Coronary artery (tissue), 2 donors: ENCODE data around the gene ZDHHC11.
A peak's percentile ranks its signal among the peaks of the same experiment; 100 is the strongest.
"Not testable (repeated sequence)": the region's sequence is repeated elsewhere in the genome, so short reads cannot be mapped to it uniquely, and the experiment has no call there.

Source experiments
- DNase-seq: peaks from one replicate; pipeline ENCODE4 v3.0.0-alpha.2; 2017; ENCODE audit warnings: low spot score
- H3K27ac ChIP-seq, 2 donors: fragments of 200-600 bp; sonication (generic); one replicate each; pipeline ENCODE4 v1.5.1; 2016 to 2019
- H3K4me3 ChIP-seq: fragments of 200-600 bp; sonication (generic); 2 replicates; pipeline ENCODE4 v1.5.1; 2016; ENCODE audit warnings: mild to moderate bottlenecking, moderate library complexity

The ZDHHC11 gene

GRCh38 chr5:845031-845675, 5.6 kb downstream of the ZDHHC11 start:
- H3K4me3 ChIP-seq, DNase-seq, H3K27ac ChIP-seq: not testable (repeated sequence)

DNA sequence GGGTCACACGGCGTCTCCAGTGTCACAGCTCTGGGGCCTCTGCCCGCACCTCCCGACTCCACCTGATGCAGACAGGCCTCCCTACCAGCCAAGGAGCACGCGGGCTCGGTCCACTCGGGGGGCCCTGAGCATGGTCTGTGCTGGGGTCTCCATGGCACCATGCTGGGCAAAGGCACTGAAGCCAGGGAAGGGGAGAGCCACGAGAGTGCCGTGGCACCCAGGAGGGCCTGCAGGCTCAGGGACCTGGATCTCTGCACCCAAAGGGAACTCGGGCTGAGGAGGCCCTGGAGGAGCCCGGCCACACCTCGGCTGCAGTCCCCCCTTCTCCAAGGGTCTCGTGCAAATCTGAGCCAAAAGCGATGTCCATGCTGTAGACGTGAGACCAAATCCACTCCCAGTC, 6.4 kb downstream of the ZDHHC11 start:
- H3K27ac ChIP-seq, H3K4me3 ChIP-seq, DNase-seq: not testable (repeated sequence)

DNA sequence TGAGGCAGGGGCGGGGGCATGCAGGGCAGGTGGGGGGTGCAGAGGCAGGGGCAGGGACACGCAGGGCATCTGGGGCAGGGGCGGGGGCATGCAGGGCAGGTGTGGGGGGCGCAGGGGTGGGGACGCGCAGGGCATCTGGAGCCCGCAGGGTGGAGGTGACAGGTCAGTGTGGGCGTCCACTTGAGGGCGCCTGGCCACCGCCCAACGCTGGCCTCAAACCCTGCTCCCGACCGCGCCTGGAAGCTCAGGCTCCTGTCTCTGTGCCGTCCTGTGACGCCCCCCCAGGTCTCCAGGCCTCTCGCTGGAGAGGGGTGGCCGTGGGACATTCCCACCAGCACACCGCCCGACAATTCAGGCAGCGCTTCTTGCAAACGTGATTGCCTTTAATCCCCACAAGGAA, 6.9 kb downstream of the ZDHHC11 start:
- not testable (repeated sequence) for DNase-seq, H3K4me3 ChIP-seq

DNA sequence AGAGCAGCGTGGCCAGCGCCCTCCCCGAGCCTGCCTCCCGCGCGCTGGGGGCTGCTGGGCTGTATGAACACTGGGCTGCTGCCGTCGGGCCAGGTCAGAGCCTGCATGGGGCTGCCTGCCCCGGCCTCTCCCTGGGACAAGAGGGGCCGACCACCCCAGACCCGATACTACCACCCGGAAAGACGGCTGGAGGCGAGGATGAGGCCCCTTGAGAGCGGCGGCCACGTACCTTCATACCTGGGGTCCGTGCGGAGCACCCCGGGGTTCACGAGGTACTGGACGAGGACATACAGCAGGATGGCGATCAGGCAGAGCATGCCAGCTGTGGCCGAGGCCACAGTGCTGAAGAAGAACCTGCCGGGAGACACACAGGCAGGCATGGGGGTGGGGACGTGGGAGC, 7.4 kb downstream of the ZDHHC11 start:
- H3K27ac ChIP-seq, H3K4me3 ChIP-seq, DNase-seq: not testable (repeated sequence)

More for the DNA sequence above, 6.9 kb downstream of the ZDHHC11 start:
- not testable (repeated sequence) for H3K27ac ChIP-seq

GRCh38 chr5:842402-843221, 8.2 kb downstream of the ZDHHC11 start:
- H3K27ac ChIP-seq, DNase-seq, H3K4me3 ChIP-seq: not testable (repeated sequence)

DNA sequence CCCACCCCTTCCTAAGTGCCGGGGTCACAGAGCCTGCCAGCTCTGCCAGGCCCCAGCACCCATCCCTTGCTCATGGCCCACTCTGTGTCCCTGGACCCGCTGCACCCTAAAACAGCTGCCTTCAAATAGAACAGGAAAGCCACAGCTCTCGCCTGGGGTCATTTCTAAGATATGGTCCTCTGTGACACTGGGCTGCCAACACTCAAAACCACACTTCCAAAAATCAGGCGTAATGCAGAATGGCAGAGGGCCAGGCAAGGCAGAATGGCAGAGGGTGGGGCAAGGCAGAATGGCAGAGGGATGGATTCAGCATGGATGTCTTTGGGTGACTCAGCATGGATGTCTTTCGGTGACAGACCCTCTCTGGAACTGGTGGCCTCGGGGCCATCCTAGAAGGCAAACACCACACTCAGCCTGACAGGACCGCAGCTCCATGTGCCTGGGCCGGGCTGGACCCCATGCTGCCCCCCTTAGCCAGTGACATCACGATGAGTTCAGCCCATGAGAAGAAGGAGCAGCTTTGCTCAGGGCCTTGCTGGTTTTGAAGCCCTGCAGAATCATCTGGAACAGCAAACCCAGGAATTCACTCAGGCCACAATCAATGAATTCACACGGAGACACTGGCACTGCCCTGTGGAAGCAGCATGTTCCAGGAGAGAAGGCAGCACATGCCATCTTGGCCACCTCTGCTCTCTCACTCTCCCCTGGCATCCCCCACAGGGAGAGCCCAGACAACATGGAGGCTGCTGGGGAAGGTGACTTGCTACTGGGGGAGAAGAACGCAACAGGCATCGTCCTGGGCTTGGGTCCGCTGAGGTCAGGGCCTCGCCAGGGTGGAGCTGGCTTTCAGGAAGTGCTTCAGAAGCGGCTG, 9.0 kb downstream of the ZDHHC11 start:
- DNase-seq, H3K27ac ChIP-seq, H3K4me3 ChIP-seq: not testable (repeated sequence)

- not testable (repeated sequence) for DNase-seq, H3K4me3 ChIP-seq, H3K27ac ChIP-seq
These were observed 9.8 kb downstream of the ZDHHC11 start for GRCh38 chr5:840974-841435.

DNA sequence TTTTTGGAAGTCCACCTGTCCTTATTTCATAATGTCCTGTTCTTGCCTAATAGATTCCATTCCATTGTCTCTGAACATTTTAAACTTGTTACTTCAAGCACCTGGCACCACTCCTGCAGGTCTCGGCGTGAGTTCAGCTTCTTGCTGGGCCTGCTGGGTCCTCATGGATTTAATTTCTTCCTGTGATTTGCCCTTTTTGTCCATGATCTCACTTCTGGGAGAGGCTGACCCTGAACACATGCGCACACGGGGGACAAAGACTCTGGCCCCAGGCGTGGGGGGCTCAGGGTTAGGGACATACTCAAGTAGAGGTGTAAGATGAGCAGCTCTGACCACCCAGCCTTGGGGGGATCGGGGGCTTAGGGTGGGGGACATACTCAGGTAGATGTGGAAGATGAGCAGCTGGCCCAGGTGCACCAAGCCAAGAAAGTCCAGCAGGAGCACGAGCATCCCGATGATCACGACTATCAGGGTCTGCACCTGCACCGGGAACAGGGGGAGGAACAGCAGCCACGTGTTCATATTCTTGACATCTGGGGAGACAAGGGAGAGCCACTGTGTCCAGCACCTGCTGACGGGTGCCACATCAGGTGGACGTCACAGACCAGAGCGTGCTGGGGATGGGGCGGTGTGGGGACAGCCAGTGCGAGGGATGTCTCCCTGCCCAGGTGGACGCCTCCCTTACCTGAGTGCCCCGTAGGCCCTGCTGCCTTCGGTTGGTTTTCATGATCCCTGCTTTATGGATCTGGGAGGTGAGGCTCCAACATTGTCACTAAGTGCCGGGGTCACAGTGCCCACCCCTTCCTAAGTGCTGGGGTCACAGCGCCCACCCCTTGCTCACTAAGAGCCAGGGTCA, 10.4 kb downstream of the ZDHHC11 start:
- DNase-seq = peak; percentile 74
- not testable (repeated sequence) for H3K27ac ChIP-seq

GRCh38 chr5:838431-838851, 12.3 kb downstream of the ZDHHC11 start:
- DNase-seq = peak; percentile 65
- not testable (repeated sequence) for H3K27ac ChIP-seq, H3K4me3 ChIP-seq

More for the DNA sequence above, 10.4 kb downstream of the ZDHHC11 start:
- not testable (repeated sequence) for H3K4me3 ChIP-seq

DNA sequence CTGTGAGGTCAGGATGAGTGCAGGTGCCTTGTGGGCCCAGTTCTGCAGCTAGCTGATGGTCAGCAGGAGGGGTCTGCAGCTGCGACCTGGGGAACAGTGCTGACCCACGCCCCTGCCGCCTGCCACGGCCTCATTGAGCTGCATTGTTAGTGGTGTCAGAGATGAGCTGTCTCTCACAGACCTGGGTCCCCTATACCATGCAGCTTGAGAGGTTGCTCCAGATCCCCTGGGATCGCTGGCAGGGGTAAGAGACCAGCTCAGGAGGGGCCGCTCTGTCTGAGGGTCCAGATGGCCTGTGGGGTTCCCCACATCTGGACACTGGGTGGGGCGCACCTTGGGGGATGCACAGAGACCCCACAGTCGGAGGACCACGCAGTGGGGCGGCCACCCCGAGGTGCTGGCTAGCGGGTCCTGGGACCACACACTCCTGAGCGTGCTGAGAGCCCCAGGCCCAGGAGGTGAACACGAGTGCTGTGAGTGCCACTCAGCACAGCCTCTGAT, 13.1 kb downstream of the ZDHHC11 start:
- not testable (repeated sequence) for H3K27ac ChIP-seq, DNase-seq, H3K4me3 ChIP-seq

DNA sequence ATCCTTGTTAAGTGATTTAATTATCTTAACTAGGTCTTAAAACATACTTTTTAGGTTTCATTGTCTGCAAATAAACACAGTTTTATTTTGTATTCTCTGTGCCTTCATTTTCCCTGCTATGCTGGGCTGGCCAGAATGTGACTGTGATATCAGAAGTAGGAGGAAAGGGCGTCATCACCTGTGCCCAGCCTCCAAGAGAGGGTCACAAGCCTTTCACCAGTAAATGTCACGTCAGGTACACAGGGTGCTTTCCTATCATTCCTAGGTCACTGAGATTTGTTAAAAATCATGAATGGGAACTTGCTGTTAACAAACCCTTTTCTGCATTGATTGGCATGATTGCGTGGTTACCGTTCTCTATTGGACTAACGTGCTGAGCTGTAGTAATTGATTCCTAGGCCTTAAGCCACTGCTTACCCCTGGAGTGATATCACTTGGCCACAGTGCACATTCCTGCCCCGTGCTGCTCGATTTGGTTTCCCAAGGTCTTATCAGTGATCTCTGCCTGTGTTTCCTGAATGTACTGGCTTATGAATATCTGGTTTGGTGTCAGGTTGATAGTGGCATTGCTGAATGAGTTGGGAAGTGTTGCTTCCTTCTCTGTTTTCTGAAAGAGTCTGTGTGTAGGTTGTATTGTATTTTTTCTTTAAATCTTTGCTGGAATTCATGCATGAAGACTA, 14.7 kb downstream of the ZDHHC11 start:
- H3K4me3 ChIP-seq, DNase-seq: not testable (repeated sequence)

GRCh38 chr5:834013-834412, 16.8 kb downstream of the ZDHHC11 start:
- not testable (repeated sequence) for H3K27ac ChIP-seq, H3K4me3 ChIP-seq, DNase-seq

More for the DNA sequence above, 14.7 kb downstream of the ZDHHC11 start:
- not testable (repeated sequence) for H3K27ac ChIP-seq

GRCh38 chr5:828194-828593, 22.6 kb downstream of the ZDHHC11 start:
- DNase-seq, H3K4me3 ChIP-seq, H3K27ac ChIP-seq: not testable (repeated sequence)

DNA sequence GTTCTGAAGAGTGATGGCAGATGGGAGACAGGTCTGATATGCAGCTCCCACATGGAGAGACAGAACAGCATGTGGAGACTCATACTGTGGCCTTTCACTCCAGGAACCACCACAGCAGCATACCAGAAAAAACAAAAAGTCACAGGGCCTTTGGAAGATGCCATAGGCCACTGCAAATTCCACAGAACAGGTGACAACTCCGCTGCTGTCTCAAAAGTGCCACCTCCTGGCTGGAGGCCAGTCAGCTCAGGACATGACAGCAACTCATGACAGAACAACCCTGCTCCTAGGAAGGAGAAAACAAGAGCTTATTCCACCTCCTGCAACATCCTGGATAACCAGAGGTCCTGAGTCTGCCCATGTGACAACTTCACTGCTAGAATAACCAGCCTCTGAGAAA, 25.2 kb downstream of the ZDHHC11 start:
- not testable (repeated sequence) for DNase-seq, H3K27ac ChIP-seq, H3K4me3 ChIP-seq
